H1 (cell line): ENCODE measurements around the gene ADRA2B. TPM values are rescaled to one million over a fixed set of nuclear protein-coding genes. Genes with fewer than 3 reads are reported as not detected.

ENCODE experiments used
- CTCF ChIA-PET: fragments of 300-600 bp; sonication (Branson Sonifier 250); formaldehyde crosslinking; loops from one replicate; lab custom pipeline; 2021; ENCODE audit not compliant: partially characterized antibody; lab: Charles Lee
- POLR2A ChIA-PET: fragments of 300-600 bp; sonication (Branson Sonifier 250); formaldehyde crosslinking; loops from one replicate; lab custom pipeline; 2021; ENCODE audit warnings: inconsistent platforms; ENCODE audit not compliant: partially characterized antibody; lab: Charles Lee
- DNase-seq, 2 experiments: peaks; one replicate each; pipeline versions ENCODE4 v3.0.0 to v3.0.0-alpha.2; 2010 to 2022; ENCODE audit warnings: low spot score in 2 of 2, low read depth in 1 of 2, mixed read lengths in 1 of 2
- FAIRE-seq: peaks from 2 replicates; lab custom pipeline; 2011; peaks lifted over from hg19 to GRCh38; lab: Jason Lieb, UNC
- H2AFZ ChIP-seq: 2 replicates; pipeline ENCODE4 v1.8.1; 2012; ENCODE audit warnings: low read length, inconsistent platforms
- H2AK5ac ChIP-seq: 2 replicates; pipeline ENCODE4 v1.6.1; 2013; ENCODE audit warnings: low read depth, low read length
- H2BK120ac ChIP-seq: replicated peaks from 2 replicates; pipeline ENCODE3; 2013; ENCODE audit warnings: low read depth, low read length, inconsistent platforms
- H2BK12ac ChIP-seq: 2 replicates; pipeline ENCODE4 v1.6.1; 2013; ENCODE audit warnings: low read depth, low read length
- H2BK15ac ChIP-seq: 2 replicates; pipeline ENCODE4 v1.6.1; 2013; ENCODE audit warnings: low read length
- H2BK20ac ChIP-seq: 2 replicates; pipeline ENCODE4 v1.6.1; 2013; ENCODE audit warnings: low read length
- H2BK5ac ChIP-seq: 2 replicates; pipeline ENCODE4 v1.6.1; 2013; ENCODE audit warnings: low read depth, low read length
- H3K14ac ChIP-seq: 2 replicates; pipeline ENCODE4 v1.6.1; 2013; ENCODE audit warnings: inconsistent platforms; ENCODE audit not compliant: insufficient read length
- H3K18ac ChIP-seq: 2 replicates; pipeline ENCODE4 v1.6.1; 2013; ENCODE audit warnings: low read length; ENCODE audit errors: extremely low read depth
- H3K23ac ChIP-seq: 2 replicates; pipeline ENCODE4 v1.6.1; 2013; ENCODE audit warnings: inconsistent platforms; ENCODE audit not compliant: insufficient read length
- H3K23me2 ChIP-seq: 2 replicates; pipeline ENCODE4 v1.6.1; 2013; ENCODE audit warnings: low read depth, low read length
- H3K27ac ChIP-seq: 2 replicates; pipeline ENCODE4 v1.6.1; 2011; ENCODE audit warnings: low read depth, low read length, inconsistent platforms
- H3K27me3 ChIP-seq, 4 experiments: replicated peaks in 1 of 4; 1 replicate in 1 of 4; 2 replicates in 3 of 4; pipeline versions ENCODE4 v1.6.1 to v1.8.1; 2011 to 2013; ENCODE audit warnings: low read length in 3 of 4, mild to moderate bottlenecking in 3 of 4, inconsistent platforms in 2 of 4, mixed read lengths in 2 of 4, moderate library complexity in 1 of 4; ENCODE audit not compliant: control insufficient read depth in 3 of 4, insufficient read depth in 3 of 4; ENCODE audit errors: extremely low read depth in 1 of 4
- H3K36me3 ChIP-seq, 4 experiments: 2 replicates each; pipeline versions ENCODE4 v1.6.1 to v1.8.1; 2011 to 2013; ENCODE audit warnings: mild to moderate bottlenecking in 4 of 4, low read length in 3 of 4, moderate library complexity in 2 of 4, control low read depth in 1 of 4, inconsistent platforms in 1 of 4; ENCODE audit not compliant: insufficient read depth in 4 of 4, control insufficient read depth in 2 of 4
- H3K4ac ChIP-seq: replicated peaks from 2 replicates; pipeline ENCODE3; 2013; ENCODE audit warnings: low read length, low read depth, mixed read lengths, inconsistent platforms; ENCODE audit not compliant: insufficient read length
- H3K4me1 ChIP-seq, 4 experiments: replicated peaks in 1 of 4; 1 replicate in 1 of 4; 2 replicates in 3 of 4; pipeline versions ENCODE4 v1.6.1 to v1.8.1; 2011 to 2013; ENCODE audit warnings: low read length in 3 of 4, inconsistent platforms in 2 of 4, mixed read lengths in 1 of 4; ENCODE audit not compliant: insufficient read depth in 4 of 4, control insufficient read depth in 3 of 4
- H3K4me2 ChIP-seq, 2 experiments: 2 replicates each; pipeline versions ENCODE4 v1.6.1 to v1.8.1; 2011 to 2013; ENCODE audit warnings: low read depth in 2 of 2, low read length in 2 of 2, control low read depth in 1 of 2, inconsistent platforms in 1 of 2, mild to moderate bottlenecking in 1 of 2; ENCODE audit not compliant: insufficient read depth in 1 of 2
- H3K4me3 ChIP-seq, 4 experiments: fragments of 200-600, 300-600 bp in 1 of 4; sonication (generic), shearing (Covaris generic), sonication (Bioruptor Twin) in 1 of 4; 2 replicates each; pipeline versions ENCODE4 v1.5.1 to v1.8.1; 2011 to 2016; ENCODE audit warnings: low read length in 4 of 4, low read depth in 3 of 4, control low read depth in 2 of 4, inconsistent platforms in 2 of 4, mild to moderate bottlenecking in 2 of 4, mixed read lengths in 1 of 4, moderate library complexity in 1 of 4; ENCODE audit not compliant: insufficient read depth in 2 of 4; ENCODE audit errors: extremely low read depth in 1 of 4
- H3K56ac ChIP-seq: replicated peaks from 2 replicates; pipeline ENCODE3; 2013; ENCODE audit warnings: low read depth, mild to moderate bottlenecking, mixed read lengths, low read length, inconsistent platforms; ENCODE audit not compliant: insufficient read length
- H3K79me1 ChIP-seq: 2 replicates; pipeline ENCODE4 v1.6.1; 2013; ENCODE audit warnings: low read depth, low read length, control low read depth
- H3K79me2 ChIP-seq, 2 experiments: 2 replicates each; pipeline versions ENCODE4 v1.6.1 to v1.8.1; 2012 to 2013; ENCODE audit warnings: low read length in 2 of 2, mild to moderate bottlenecking in 2 of 2, inconsistent platforms in 1 of 2; ENCODE audit not compliant: insufficient read depth in 2 of 2, control insufficient read depth in 1 of 2
- H3K9ac ChIP-seq, 4 experiments: replicated peaks in 1 of 4; 1 replicate in 1 of 4; 2 replicates in 3 of 4; pipeline versions ENCODE4 v1.6.1 to v1.8.1; 2011 to 2013; ENCODE audit warnings: low read depth in 3 of 4, low read length in 3 of 4, control low read depth in 2 of 4, mild to moderate bottlenecking in 2 of 4, moderate library complexity in 2 of 4, inconsistent platforms in 1 of 4; ENCODE audit errors: extremely low read depth in 1 of 4
- H3K9me3 ChIP-seq, 2 experiments: 2 replicates each; pipeline versions ENCODE4 v1.6.1 to v1.8.1; 2012 to 2013; ENCODE audit warnings: mild to moderate bottlenecking in 2 of 2, moderate library complexity in 2 of 2, control low read depth in 1 of 2, inconsistent platforms in 1 of 2, low read depth in 1 of 2, low read length in 1 of 2, mixed read lengths in 1 of 2; ENCODE audit not compliant: insufficient read depth in 2 of 2
- H4K20me1 ChIP-seq, 2 experiments: replicated peaks in 1 of 2; 2 replicates each; pipeline versions ENCODE3 to v1.8.1; 2011 to 2013; ENCODE audit warnings: inconsistent platforms in 2 of 2, low read length in 2 of 2, mild to moderate bottlenecking in 1 of 2; ENCODE audit not compliant: insufficient read depth in 2 of 2, control insufficient read depth in 1 of 2
- H4K5ac ChIP-seq: 2 replicates; pipeline ENCODE4 v1.6.1; 2013; ENCODE audit warnings: low read length, low read depth, mixed read lengths, inconsistent platforms; ENCODE audit not compliant: insufficient read length
- H4K8ac ChIP-seq: 2 replicates; pipeline ENCODE4 v1.8.0; 2013; ENCODE audit warnings: mild to moderate bottlenecking, moderate library complexity, low read length, inconsistent platforms; ENCODE audit not compliant: insufficient read depth; ENCODE audit errors: extremely low read depth
- H4K91ac ChIP-seq: replicated peaks from 2 replicates; pipeline ENCODE3; 2013; ENCODE audit warnings: low read length, mixed read lengths, inconsistent platforms; ENCODE audit not compliant: insufficient read length
- BRCA1 ChIP-seq: IDR thresholded peaks from 2 replicates; pipeline ENCODE4 v1.6.1; 2012; ENCODE audit warnings: low read depth, low read length, improper control_type of control experiment
- MAFK ChIP-seq: IDR thresholded peaks from 2 replicates; pipeline ENCODE4 v1.6.1; 2012; ENCODE audit warnings: low read depth, mild to moderate bottlenecking, improper control_type of control experiment, low read length
- NANOG ChIP-seq: IDR thresholded peaks from 2 replicates; pipeline ENCODE4 v1.6.1; 2011; ENCODE audit warnings: low read length, low read depth, mild to moderate bottlenecking, inconsistent platforms; ENCODE audit not compliant: insufficient read depth, poor library complexity, severe bottlenecking
- WGBS, 2 experiments: shearing (Covaris generic) in 1 of 2; methylation state at CpG; one replicate each; pipeline versions ENCODE4 v1.1.6 to v1.1.7; 2013 to 2015; ENCODE audit warnings: low lambda C conversion rate in 2 of 2, mixed read lengths in 2 of 2, inconsistent platforms in 1 of 2, low coverage in 1 of 2, missing lambda C conversion rate in 1 of 2; ENCODE audit not compliant: insufficient replicate concordance in 2 of 2, insufficient coverage in 1 of 2, insufficient read length in 1 of 2; ENCODE audit errors: extremely low coverage in 1 of 2, missing lambda C conversion rate in 1 of 2; 5-methylcytosine and 5-hydroxymethylcytosine counted together
- polyA plus RNA-seq, 7 experiments: library from polyadenylated mRNA; depleted of rRNA in 3 of 7; stranded (reverse) in 5 of 7; unstranded in 2 of 7; fragments of >200 nt in 5 of 7; fragments of 200-250 nt in 2 of 7; gene quantifications; 1 replicate in 5 of 7; 2 replicates in 1 of 7; 4 replicates in 1 of 7; pipeline versions ENCODE4 v1.2.1 to v1.2.3, GENCODE V29; 2011 to 2013; ENCODE audit warnings: missing spikeins in 2 of 7, mixed read lengths in 2 of 7
- total RNA-seq: library from RNA; stranded (reverse); fragmentation: NEBNext Ultra II Directional; extraction: Animal tissue kit (Norgen Biotek cat#: 25700); gene quantifications from 2 replicates; pipeline ENCODE4 v1.2.1, GENCODE V29; 2021

ADRA2B gene
- total and polyA plus RNA-seq, 2 of the 8 experiments (the other 6 are each of a cell fraction or from before 2014, with no cell fraction given): 5.8 to 6.5 TPM

- H2AK5ac ChIP-seq: 0 out of 2 replicates have a peak overlapping the region, but pooled peaks have one; percentile 39
- FAIRE-seq: no peak
- H2BK15ac ChIP-seq: 0 out of 2 replicates have a peak overlapping the region, but pooled peaks have one; percentile 46
- H3K4me2 ChIP-seq: no peak overlapping the region
- no peaks in the 10 kb centered on the region for H3K79me1 ChIP-seq
- no peak overlapping the region for H3K27ac ChIP-seq
- no peaks in the 10 kb centered on the region; a peak in 1 of 7 replicates for H3K27me3 ChIP-seq
- POLR2A ChIA-PET: interaction anchor here (1.0 kb wide), 1 partner anchor 11 kb away, joined by 3 read pairs; no protein-coding TSS in a partner anchor
- TF ChIP-seq BRCA1: no peak
- TF ChIP-seq NANOG: no peak
- TF ChIP-seq MAFK: no peak
- H3K9me3 ChIP-seq: no peaks in the 10 kb centered on the region
- no peak overlapping the region for H3K56ac ChIP-seq
- no peak overlapping the region for H4K5ac ChIP-seq
- CTCF ChIA-PET: interaction anchor here (0.7 to 3.7 kb wide), 4 partner anchors 11 to 109 kb away, joined by 4 to 13 read pairs (median 8); no protein-coding TSS in a partner anchor
- no peak overlapping the region; the same call in 1 of the 2 replicates for H2AFZ ChIP-seq
- H3K79me2 ChIP-seq: no peaks in the 10 kb centered on the region
- 0 out of 2 replicates have a peak overlapping the region, but pooled peaks have one; percentile 9 for H2BK12ac ChIP-seq
- H4K20me1 ChIP-seq: peaks cover 0 to 2% of the 10 kb centered on the region in 2 experiments
- no peak overlapping the region for H4K91ac ChIP-seq
- no peak overlapping the region for H3K9ac ChIP-seq
- H3K4me3 ChIP-seq: no peak overlapping the region
- no peak overlapping the region; the same call in 1 of the 2 replicates for H4K8ac ChIP-seq
- H2BK120ac ChIP-seq: no peak overlapping the region
- no peak overlapping the region for H3K23ac ChIP-seq
- no peak overlapping the region; the same call in 1 of the 2 replicates for H2BK5ac ChIP-seq
- 83% methylated on average over 25 of the region's 26 CpGs; no CpG with 5 or more reads in 1 of the 2 experiments for whole genome bisulfite sequencing, 2 experiments
- no peaks in the 10 kb centered on the region for H3K36me3 ChIP-seq
- no peak overlapping the region for H3K4ac ChIP-seq
- H2BK20ac ChIP-seq: no peak overlapping the region
- H3K23me2 ChIP-seq: no peaks in the 10 kb centered on the region
- no peak overlapping the region for H3K18ac ChIP-seq
- no peak overlapping the region for H3K14ac ChIP-seq
- no peaks in the 10 kb centered on the region for H3K4me1 ChIP-seq
- DNase-seq: no peak
Measured at GRCh38 chr2:96131813-96132745, 15.7 kb upstream of the ADRA2B start.
